Adrenal gland (tissue), 12 donors: ENCODE measurements around the gene FAM186B. TPM values are rescaled to one million over a fixed set of nuclear protein-coding genes. Genes with fewer than 3 reads are reported as not detected.

ENCODE experiments used
- DNase-seq, 7 donors: peaks; one replicate each; pipeline ENCODE4 v3.0.0-alpha.2; 2019 to 2020
- H3K27ac ChIP-seq, 5 donors: fragments of 200-600 bp; sonication (generic) in 4 of 5; 1 replicate in 3 of 5; 2 replicates in 2 of 5; pipeline versions ENCODE4 v1.5.1 to v1.8.0; 2016 to 2020; ENCODE audit warnings: mild to moderate bottlenecking in 1 of 5
- H3K27me3 ChIP-seq: fragments of 200-600 bp; 2 replicates; pipeline ENCODE4 v1.8.0; 2021
- H3K36me3 ChIP-seq, 2 donors: fragments of 200-600 bp; replicated peaks in 1 of 2; 1 replicate in 1 of 2; 2 replicates in 1 of 2; pipeline versions ENCODE4 v1.5.1 to v1.8.0; 2018 to 2022
- H3K4me1 ChIP-seq, 2 donors: fragments of 200-600 bp; replicated peaks in 1 of 2; 1 replicate in 1 of 2; 2 replicates in 1 of 2; pipeline versions ENCODE4 v1.5.1 to v1.8.0; 2018 to 2021
- H3K4me3 ChIP-seq, 4 donors: fragments of 200-600 bp; sonication (generic) in 3 of 4; one replicate each; pipeline ENCODE4 v1.5.1; 2016 to 2018
- H3K9me3 ChIP-seq, 3 donors: fragments of 200-600 bp; sonication (generic) in 1 of 3; replicated peaks in 1 of 3; 1 replicate in 2 of 3; 2 replicates in 1 of 3; pipeline versions ENCODE4 v1.5.1 to v1.8.0; 2016 to 2021
- POLR2A ChIP-seq, 2 donors: fragments of 450-650 bp; IDR thresholded peaks; one replicate each; pipeline ENCODE4 v1.6.1; 2017; ENCODE audit warnings: antibody characterized with exemption in 2 of 2, mild to moderate bottlenecking in 2 of 2, moderate library complexity in 1 of 2
- WGBS, 4 donors: extraction: QIAGEN DNeasy Blood & Tissue Kit in 2 of 4; methylation state at CpG; one replicate each; pipeline versions ENCODE4 v1.1.5 to v1.1.7; 2013 to 2017; 5-methylcytosine and 5-hydroxymethylcytosine counted together
- intact Hi-C, 2 donors: fragments of 100-400 bp; cut with DNase I; formaldehyde crosslinking; loops; one replicate each; pipeline versions ENCODE4 v1.14.1 to v1.15.0; 2022 to 2023
- polyA plus RNA-seq, 3 donors: library from polyadenylated mRNA; stranded (reverse); fragments of 200-250 nt in 2 of 3; fragments of 350-450 nt in 1 of 3; fragmentation: Illumina TruSeq in 1 of 3; extraction: RNeasy Lipid Tissue Mini Kit (QIAGEN cat#74804) in 1 of 3; gene quantifications; one replicate each; pipeline ENCODE4 v1.2.3, GENCODE V29; 2013 to 2014
- total RNA-seq, 9 donors: library from RNA; depleted of rRNA in 4 of 9; stranded (reverse); fragments of >200 nt in 4 of 9; fragments of 120-200 nt in 1 of 9; fragmentation: NEBNext Ultra II Directional in 1 of 9; extraction: Animal tissue kit (Norgen Biotek cat#: 25700) in 1 of 9; gene quantifications; one replicate each; pipeline versions ENCODE4 v1.1.0 to v1.2.4, GENCODE V29; 2013 to 2023
- TF ChIP-seq, protein P1 (sequence below), 6 experiments: fragments of 450-650 bp in 4 of 6; fragments of 200-600 bp in 2 of 6; sonication (generic) in 1 of 6; IDR thresholded peaks; 1 replicate in 5 of 6; 2 replicates in 1 of 6; pipeline versions ENCODE4 v1.5.1 to v1.8.0; 2016 to 2021; ENCODE audit warnings: antibody characterized with exemption in 6 of 6, mild to moderate bottlenecking in 2 of 6, moderate library complexity in 1 of 6
- donor health status: healthy with polysubstance abuse.
- donor health status: Bipolar disorder and iron deficiency.
- donor health status: DM: yes; HTN: yes; CAD: no.
- donor health status: DM: no; HTN: no; CAD: no.
- donor health status: DM: no; HTN: no; CAD: no.
- donor health status: DM: yes; HTN: yes; CAD: no.

FAM186B gene
- total and polyA plus RNA-seq, 12 donors, result 0.29 to 2.3 (median 1.0) TPM; not detected in 1

GRCh38 chr12:49649892-49650291, 44.5 kb upstream of the FAM186B start:
- Histone ChIP-seq H3K4me1 (no peaks in the 10 kb centered on the region), H3K9me3 (no peaks in the 10 kb centered on the region), H3K27ac (no peak overlapping the region), H3K36me3 (peaks cover 0 to 50% of the 10 kb centered on the region in 2 donors), H3K4me3 (no peak overlapping the region), H3K27me3 (no peaks in the 10 kb centered on the region)
- intact Hi-C loops, result no loop called here
- DNase-seq, result no peak
- WGBS, 4 donors, result 80 to 85% (median 84%) methylated on average over 5 of the region's 5 CpGs
- TF ChIP-seq, protein P1, sequence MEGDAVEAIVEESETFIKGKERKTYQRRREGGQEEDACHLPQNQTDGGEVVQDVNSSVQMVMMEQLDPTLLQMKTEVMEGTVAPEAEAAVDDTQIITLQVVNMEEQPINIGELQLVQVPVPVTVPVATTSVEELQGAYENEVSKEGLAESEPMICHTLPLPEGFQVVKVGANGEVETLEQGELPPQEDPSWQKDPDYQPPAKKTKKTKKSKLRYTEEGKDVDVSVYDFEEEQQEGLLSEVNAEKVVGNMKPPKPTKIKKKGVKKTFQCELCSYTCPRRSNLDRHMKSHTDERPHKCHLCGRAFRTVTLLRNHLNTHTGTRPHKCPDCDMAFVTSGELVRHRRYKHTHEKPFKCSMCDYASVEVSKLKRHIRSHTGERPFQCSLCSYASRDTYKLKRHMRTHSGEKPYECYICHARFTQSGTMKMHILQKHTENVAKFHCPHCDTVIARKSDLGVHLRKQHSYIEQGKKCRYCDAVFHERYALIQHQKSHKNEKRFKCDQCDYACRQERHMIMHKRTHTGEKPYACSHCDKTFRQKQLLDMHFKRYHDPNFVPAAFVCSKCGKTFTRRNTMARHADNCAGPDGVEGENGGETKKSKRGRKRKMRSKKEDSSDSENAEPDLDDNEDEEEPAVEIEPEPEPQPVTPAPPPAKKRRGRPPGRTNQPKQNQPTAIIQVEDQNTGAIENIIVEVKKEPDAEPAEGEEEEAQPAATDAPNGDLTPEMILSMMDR (IDR thresholded peaks at IDR 0.05), result no peak

DNA sequence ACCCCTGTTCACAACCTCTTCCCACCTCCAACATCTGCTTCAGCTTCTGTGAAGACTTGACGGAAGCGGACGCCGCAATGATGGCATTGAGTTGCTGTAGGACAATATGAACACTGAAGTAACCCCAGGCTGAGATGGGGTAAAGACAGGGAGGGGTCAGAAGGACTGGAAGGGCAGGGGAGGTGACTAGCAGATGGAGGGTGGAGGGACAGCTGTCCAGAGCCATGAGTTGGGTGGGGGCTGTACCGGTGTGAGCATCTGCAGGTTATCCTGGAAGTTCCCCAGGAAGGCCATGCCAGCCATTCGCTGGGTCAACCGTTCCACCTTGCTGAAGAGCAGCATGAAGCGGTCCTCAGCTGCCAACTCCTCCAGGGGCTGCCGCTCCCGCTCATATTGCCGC, 44.0 kb upstream of the FAM186B start:
- intact Hi-C loops, result no loop called here

DNA sequence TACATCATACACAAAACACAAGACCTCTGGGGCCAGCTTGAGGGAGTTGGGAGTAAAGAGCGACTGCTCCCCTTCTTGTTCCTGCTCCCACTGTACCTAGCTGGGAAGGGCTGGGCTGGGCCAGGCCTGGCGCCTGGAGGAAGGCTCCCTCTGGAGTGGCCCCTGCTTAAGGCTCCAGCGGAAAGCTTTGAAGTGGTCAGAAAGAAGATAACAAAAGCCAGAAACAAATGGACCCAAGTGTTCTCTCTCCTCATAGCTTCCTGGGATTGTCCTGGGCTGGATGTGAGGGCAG, 43.2 kb upstream of the FAM186B start:
- intact Hi-C loops, result no loop called here
- Histone ChIP-seq H3K36me3 (peaks cover 0 to 56% of the 10 kb centered on the region in 2 donors), H3K9me3 (no peaks in the 10 kb centered on the region), H3K27ac (peak overlapping the region in 1 of 5 donors; percentile 49), H3K4me3 (no peak overlapping the region), H3K4me1 (no peaks in the 10 kb centered on the region), H3K27me3 (no peaks in the 10 kb centered on the region)
- 81 to 93% (median 87%) methylated on average over 3 of the region's 3 CpGs for WGBS, 4 donors
- TF ChIP-seq POLR2A (IDR thresholded peaks at IDR 0.05), result no peak
- TF ChIP-seq, protein P1 (IDR thresholded peaks at IDR 0.05), result no peak
- DNase-seq, result no peak

More for the DNA sequence above, 44.0 kb upstream of the FAM186B start:
- Histone ChIP-seq H3K4me1 (no peaks in the 10 kb centered on the region), H3K27me3 (no peaks in the 10 kb centered on the region), H3K27ac (no peak overlapping the region), H3K9me3 (no peaks in the 10 kb centered on the region), H3K36me3 (peaks cover 0 to 51% of the 10 kb centered on the region in 2 donors), H3K4me3 (no peak overlapping the region)
- 93 to 99% (median 96%) methylated on average over 8 to 11 of the region's 11 CpGs for whole genome bisulfite sequencing, 4 donors
- no peak for DNase-seq
- TF ChIP-seq POLR2A (IDR thresholded peaks at IDR 0.05), result no peak
- TF ChIP-seq, protein P1 (IDR thresholded peaks at IDR 0.05), result no peak

GRCh38 chr12:49647827-49648711, 42.6 kb upstream of the FAM186B start:
- peaks cover 0 to 56% of the 10 kb centered on the region in 2 donors for H3K36me3 ChIP-seq
- intact Hi-C loops, result no loop called here
- DNase-seq, result no peak
- 83 to 87% (median 85%) methylated on average over 13 to 15 of the region's 15 CpGs for WGBS, 4 donors
- no peak for TF ChIP-seq POLR2A (IDR thresholded peaks at IDR 0.05)
- TF ChIP-seq, protein P1 (IDR thresholded peaks at IDR 0.05), result no peak
- H3K9me3 ChIP-seq, result no peaks in the 10 kb centered on the region
- H3K4me3 ChIP-seq, result no peak overlapping the region
- no peaks in the 10 kb centered on the region for H3K27me3 ChIP-seq
- peak overlapping the region in 1 of 5 donors; percentile 49 for H3K27ac ChIP-seq
- no peaks in the 10 kb centered on the region for H3K4me1 ChIP-seq
